Skeletal muscle tissue (tissue), 4 donors: ENCODE measurements around the gene BABAM2. TPM values are rescaled to one million over a fixed set of nuclear protein-coding genes. Genes with fewer than 3 reads are reported as not detected.

Experiments
- H3K27ac ChIP-seq: one replicate; pipeline ENCODE4 v1.7.0; 2013; ENCODE audit warnings: mild to moderate bottlenecking, low read depth, low read length, inconsistent platforms
- H3K27me3 ChIP-seq, 3 donors: one replicate each; pipeline ENCODE4 v1.7.0; 2013; ENCODE audit warnings: low read length in 3 of 3; ENCODE audit not compliant: control insufficient read depth in 3 of 3, insufficient read depth in 3 of 3
- H3K36me3 ChIP-seq, 3 donors: one replicate each; pipeline ENCODE4 v1.7.0; 2013; ENCODE audit warnings: low read length in 3 of 3; ENCODE audit not compliant: control insufficient read depth in 3 of 3, insufficient read depth in 3 of 3
- H3K4me1 ChIP-seq, 3 donors: one replicate each; pipeline ENCODE4 v1.7.0; 2013; ENCODE audit warnings: low read length in 3 of 3, mild to moderate bottlenecking in 3 of 3; ENCODE audit not compliant: control insufficient read depth in 3 of 3, insufficient read depth in 3 of 3
- H3K4me3 ChIP-seq, 3 donors: one replicate each; pipeline ENCODE4 v1.7.0; 2013; ENCODE audit warnings: low read length in 3 of 3
- H3K9ac ChIP-seq, 3 donors: one replicate each; pipeline ENCODE4 v1.7.0; 2013; ENCODE audit warnings: low read length in 3 of 3, mild to moderate bottlenecking in 3 of 3, moderate library complexity in 2 of 3, low read depth in 1 of 3
- H3K9me3 ChIP-seq, 3 donors: one replicate each; pipeline ENCODE4 v1.7.0; 2013; ENCODE audit warnings: low read length in 3 of 3; ENCODE audit not compliant: control insufficient read depth in 3 of 3
- total RNA-seq: library from RNA; depleted of rRNA; stranded (reverse); fragments of >200 nt; gene quantifications from one replicate; pipeline ENCODE4 v1.2.3, GENCODE V29; 2014
- donor health status: Osteomylitis.

Gene BABAM2
- total RNA-seq, 1 donor from 2014 or later, result 24.0 TPM

- H3K36me3 ChIP-seq, result no peaks in the 10 kb centered on the region
- no peaks in the 10 kb centered on the region for H3K27me3 ChIP-seq
- no peaks in the 10 kb centered on the region for H3K9me3 ChIP-seq
- no peak overlapping the region for H3K4me3 ChIP-seq
- no peak overlapping the region for H3K9ac ChIP-seq
- H3K4me1 ChIP-seq, result peaks cover 0 to 13% (median 4%) of the 10 kb centered on the region in 3 donors
- H3K27ac ChIP-seq, result no peak overlapping the region
These were observed 89.7 kb downstream of the BABAM2 start for GRCh38 chr2:27980242-27980641.

- Histone ChIP-seq H3K9me3 (no peaks in the 10 kb centered on the region), H3K36me3 (no peaks in the 10 kb centered on the region), H3K27me3 (no peaks in the 10 kb centered on the region), H3K4me1 (peaks cover 0 to 7% (median 0%) of the 10 kb centered on the region in 3 donors), H3K9ac (no peak overlapping the region), H3K27ac (no peak overlapping the region), H3K4me3 (no peak overlapping the region)
These were observed 93.6 kb downstream of the BABAM2 start for GRCh38 chr2:27984153-27984552.

GRCh38 chr2:27988306-27988705, 97.8 kb downstream of the BABAM2 start:
- Histone ChIP-seq H3K4me1 (peaks cover 4 to 5% (median 4%) of the 10 kb centered on the region in 3 donors), H3K9me3 (no peaks in the 10 kb centered on the region), H3K4me3 (no peak overlapping the region), H3K9ac (no peak overlapping the region), H3K27ac (no peak overlapping the region), H3K36me3 (no peaks in the 10 kb centered on the region), H3K27me3 (no peaks in the 10 kb centered on the region)

GRCh38 chr2:27988718-27989117, 98.2 kb downstream of the BABAM2 start:
- H3K36me3 ChIP-seq, result no peaks in the 10 kb centered on the region
- H3K4me3 ChIP-seq, result no peak overlapping the region

GRCh38 chr2:27989149-27989548, 98.6 kb downstream of the BABAM2 start:
- no peak overlapping the region for H3K27ac ChIP-seq
- peaks cover 4 to 10% (median 5%) of the 10 kb centered on the region in 3 donors for H3K4me1 ChIP-seq
- no peak overlapping the region for H3K4me3 ChIP-seq

More at GRCh38 chr2:27988718-27989117, 98.2 kb downstream of the BABAM2 start:
- H3K9ac ChIP-seq, result no peak overlapping the region
- no peaks in the 10 kb centered on the region for H3K27me3 ChIP-seq
- H3K9me3 ChIP-seq, result no peaks in the 10 kb centered on the region
- peaks cover 4 to 8% (median 5%) of the 10 kb centered on the region in 3 donors for H3K4me1 ChIP-seq
- no peak overlapping the region for H3K27ac ChIP-seq

GRCh38 chr2:27990030-27990590, 99.6 kb downstream of the BABAM2 start:
- H3K27ac ChIP-seq, result no peak overlapping the region
- H3K9ac ChIP-seq, result no peak overlapping the region
- peaks cover 0 to 2% (median 0%) of the 10 kb centered on the region in 3 donors for H3K36me3 ChIP-seq
- H3K4me3 ChIP-seq, result no peak overlapping the region
- no peaks in the 10 kb centered on the region for H3K9me3 ChIP-seq
- peaks cover 4 to 10% (median 5%) of the 10 kb centered on the region in 3 donors for H3K4me1 ChIP-seq
- no peaks in the 10 kb centered on the region for H3K27me3 ChIP-seq

More at GRCh38 chr2:27989149-27989548, 98.6 kb downstream of the BABAM2 start:
- no peaks in the 10 kb centered on the region for H3K9me3 ChIP-seq
- no peak overlapping the region for H3K9ac ChIP-seq
- no peaks in the 10 kb centered on the region for H3K36me3 ChIP-seq
- H3K27me3 ChIP-seq, result no peaks in the 10 kb centered on the region

GRCh38 chr2:27991146-27991545, 100.6 kb downstream of the BABAM2 start:
- H3K9me3 ChIP-seq, result no peaks in the 10 kb centered on the region
- no peak overlapping the region for H3K9ac ChIP-seq
- H3K4me1 ChIP-seq, result peaks cover 4 to 10% (median 5%) of the 10 kb centered on the region in 3 donors
- H3K27ac ChIP-seq, result no peak overlapping the region
- H3K4me3 ChIP-seq, result no peak overlapping the region
- H3K27me3 ChIP-seq, result no peaks in the 10 kb centered on the region
- peaks cover 0 to 2% (median 0%) of the 10 kb centered on the region in 3 donors for H3K36me3 ChIP-seq

GRCh38 chr2:27992787-27993401, 102.4 kb downstream of the BABAM2 start:
- Histone ChIP-seq H3K4me3 (no peak overlapping the region), H3K9me3 (no peaks in the 10 kb centered on the region), H3K27me3 (no peaks in the 10 kb centered on the region), H3K4me1 (peaks cover 4 to 10% (median 5%) of the 10 kb centered on the region in 3 donors), H3K36me3 (peaks cover 0 to 2% (median 0%) of the 10 kb centered on the region in 3 donors), H3K27ac (no peak overlapping the region), H3K9ac (no peak overlapping the region)

GRCh38 chr2:27993402-27993787, 102.9 kb downstream of the BABAM2 start:
- no peak overlapping the region for H3K4me3 ChIP-seq
- no peaks in the 10 kb centered on the region for H3K9me3 ChIP-seq
- H3K27me3 ChIP-seq, result no peaks in the 10 kb centered on the region
- peaks cover 0 to 2% (median 0%) of the 10 kb centered on the region in 3 donors for H3K36me3 ChIP-seq
- peaks cover 4 to 10% (median 5%) of the 10 kb centered on the region in 3 donors for H3K4me1 ChIP-seq
- H3K27ac ChIP-seq, result no peak overlapping the region
- H3K9ac ChIP-seq, result no peak overlapping the region

GRCh38 chr2:27993950-27994728, 103.6 kb downstream of the BABAM2 start:
- H3K36me3 ChIP-seq, result peaks cover 0 to 2% (median 0%) of the 10 kb centered on the region in 3 donors
- no peak overlapping the region for H3K27ac ChIP-seq
- peaks cover 4 to 10% (median 5%) of the 10 kb centered on the region in 3 donors for H3K4me1 ChIP-seq
- no peak overlapping the region for H3K9ac ChIP-seq
- H3K9me3 ChIP-seq, result no peaks in the 10 kb centered on the region
- no peak overlapping the region for H3K4me3 ChIP-seq
- H3K27me3 ChIP-seq, result no peaks in the 10 kb centered on the region
